CD4-positive, alpha-beta T cell treated with Interleukin-6 at 100 ng/mL for 8 hours (primary cell): Measurements from ENCODE around the gene AAMP.

Experiments
- DNase-seq: peaks from one replicate; pipeline ENCODE4 v3.0.0-alpha.2; 2020; ENCODE audit warnings: mixed read lengths, low spot score

The AAMP gene

GRCh38 chr2:218259099-218259961 is 10.6 kb downstream of the AAMP start:
- DNase-seq: no peak

GRCh38 chr2:218257390-218257981 is 12.5 kb downstream of the AAMP start:
- peak; percentile 56 for DNase-seq

GRCh38 chr2:218256612-218257350 is 13.2 kb downstream of the AAMP start:
- DNase-seq: no peak

GRCh38 chr2:218255446-218255845 is 14.5 kb downstream of the AAMP start:
- DNase-seq: no peak

- DNase-seq: no peak
Measured at GRCh38 chr2:218253232-218253625, 16.7 kb downstream of the AAMP start.

- DNase-seq: no peak
Measured at GRCh38 chr2:218252509-218253231, 17.3 kb downstream of the AAMP start.

GRCh38 chr2:218249691-218250090 is 20.2 kb downstream of the AAMP start:
- DNase-seq: no peak

GRCh38 chr2:218245214-218245613 is 24.7 kb downstream of the AAMP start:
- DNase-seq: no peak

GRCh38 chr2:218244665-218245064 is 25.3 kb downstream of the AAMP start:
- no peak for DNase-seq

GRCh38 chr2:218244204-218244603 is 25.7 kb downstream of the AAMP start:
- DNase-seq: no peak

GRCh38 chr2:218238887-218239286 is 31.1 kb downstream of the AAMP start:
- no peak for DNase-seq

- DNase-seq: no peak
Measured at GRCh38 chr2:218236829-218237228, 33.1 kb downstream of the AAMP start.

GRCh38 chr2:218235017-218235416 is 34.9 kb downstream of the AAMP start:
- DNase-seq: no peak

GRCh38 chr2:218234521-218234920 is 35.4 kb downstream of the AAMP start:
- no peak for DNase-seq

- no peak for DNase-seq
Measured at GRCh38 chr2:218233543-218233942, 36.4 kb downstream of the AAMP start.

GRCh38 chr2:218230882-218231281 is 39.1 kb downstream of the AAMP start:
- no peak for DNase-seq

GRCh38 chr2:218229851-218230250 is 40.1 kb downstream of the AAMP start:
- no peak for DNase-seq

- DNase-seq: peak; percentile 66
Measured at GRCh38 chr2:218229239-218229638, 40.7 kb downstream of the AAMP start.

- DNase-seq: no peak
Measured at GRCh38 chr2:218228366-218229090, 41.4 kb downstream of the AAMP start.

GRCh38 chr2:218226903-218227302 is 43.0 kb downstream of the AAMP start:
- DNase-seq: no peak

- no peak for DNase-seq
Measured at GRCh38 chr2:218224186-218224585, 45.8 kb downstream of the AAMP start.

- DNase-seq: peak; percentile 20
Measured at GRCh38 chr2:218223046-218223445, 46.9 kb downstream of the AAMP start.
